Activated T-cell treated with anti-CD3 and anti-CD28 coated beads, Interleukin-2, amount 50 U/mL, for 4 hours (primary cell): ENCODE data around the gene XCL2. TPM values are rescaled to one million over a fixed set of nuclear protein-coding genes. Genes with fewer than 3 reads are reported as not detected.

Experiments used
- ATAC-seq, 2 donors: fragments of 200-7000 bp; cut with Tn5 transposase; one replicate each; pipeline ENCODE4 v1.10.0; 2021
- DNase-seq: peaks from one replicate; pipeline ENCODE4 v3.0.0-alpha.2; 2020
- H3K27me3 Mint-ChIP-seq: one replicate; pipeline ENCODE4 v1.8.0; 2021; ENCODE audit warnings: low read depth, mixed read lengths
- H3K36me3 Mint-ChIP-seq: one replicate; pipeline ENCODE4 v1.8.0; 2022; ENCODE audit warnings: mixed read lengths; ENCODE audit not compliant: insufficient read depth
- H3K4me1 Mint-ChIP-seq: one replicate; pipeline ENCODE4 v1.8.0; 2021; ENCODE audit warnings: low read depth, mixed read lengths
- H3K4me3 Mint-ChIP-seq: one replicate; pipeline ENCODE4 v1.8.0; 2021; ENCODE audit warnings: mild to moderate bottlenecking, moderate library complexity, mixed read lengths
- H3K9me3 Mint-ChIP-seq: one replicate; pipeline ENCODE4 v1.8.0; 2021; ENCODE audit warnings: mixed read lengths
- total RNA-seq, 3 donors: library from RNA; stranded (reverse); gene quantifications; one replicate each; pipeline ENCODE4 v1.2.1, GENCODE V29; 2021

Gene XCL2
- total RNA-seq, 3 donors from 2014 or later, result 14.0 to 79.9 (median 28.4) TPM

GRCh38 chr1:168497376-168497950 lies 46.3 kb downstream of the XCL2 start:
- H3K4me3 Mint-ChIP-seq, result no peak overlapping the region
- DNase-seq, result no peak
- H3K4me1 Mint-ChIP-seq, result peaks cover 26% of the 10 kb centered on the region
- no peaks in the 10 kb centered on the region for H3K36me3 Mint-ChIP-seq
- ATAC-seq, result no peak
- H3K9me3 Mint-ChIP-seq, result no peaks in the 10 kb centered on the region
- H3K27me3 Mint-ChIP-seq, result no peaks in the 10 kb centered on the region

- Mint-ChIP-seq H3K27me3 (no peaks in the 10 kb centered on the region), H3K9me3 (no peaks in the 10 kb centered on the region), H3K36me3 (no peaks in the 10 kb centered on the region), H3K4me1 (peaks cover 6% of the 10 kb centered on the region), H3K4me3 (no peak overlapping the region)
- ATAC-seq (no peak), DNase-seq (no peak)
Measured at GRCh38 chr1:168491527-168492164, 52.2 kb downstream of the XCL2 start.

Other genes with a start within 250 kb of the XCL2 start
- gene XCL1, start 32.6 kb upstream of the XCL2 start, total RNA-seq, result 10 to 100 TPM; 34.1 to 57.5 (median 43.8) TPM
- not detected for gene DPT, start 185.2 kb upstream of the XCL2 start, total RNA-seq